ENCODE data around the gene SNX9. TPM values are rescaled to one million over a fixed set of nuclear protein-coding genes. Genes with fewer than 3 reads are reported as not detected.

The SNX9 gene
- 25.0 TPM for total RNA-seq
- long read RNA-seq, full-length matches to known transcripts: 75 of 99 reads
- long read RNA-seq, partial matches to known transcripts: 14 of 99 reads
- long read RNA-seq, other reads (novel, unspliced or antisense): 10 of 99 reads

DNA sequence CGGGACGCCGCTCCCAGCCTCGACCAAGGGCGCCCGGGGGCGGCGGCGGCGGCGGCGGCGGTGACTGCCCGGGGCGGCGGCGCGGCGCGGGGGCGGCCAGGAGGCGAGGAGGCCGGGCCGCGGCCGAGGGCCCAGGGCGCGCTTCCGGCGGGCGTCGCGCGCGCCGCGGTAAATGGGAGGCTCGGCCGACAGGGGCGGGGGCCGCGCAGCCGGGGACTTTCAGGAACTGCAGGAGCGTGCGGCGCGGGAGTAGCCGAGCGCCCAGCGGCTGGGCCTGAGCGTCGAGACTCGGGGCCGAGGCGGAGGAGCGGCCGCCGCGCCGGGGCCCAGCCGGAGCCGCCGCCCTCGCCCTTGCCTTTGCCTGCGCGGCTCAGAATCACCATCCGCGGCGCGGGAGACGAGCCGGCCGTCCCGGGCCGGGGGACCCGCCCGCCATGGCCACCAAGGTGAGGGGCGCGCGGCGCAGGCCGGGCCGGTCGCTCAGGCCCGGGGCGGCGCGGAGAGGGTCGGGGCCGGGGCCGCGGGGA, at the start of gene SNX9:
TSS of gene SNX9 (plus strand) at position 246 of the 527 bp plus-strand sequence. CDS start at position 435, 189 bp downstream.
- intact Hi-C loops (cut with DNase I): no loop called here

DNA sequence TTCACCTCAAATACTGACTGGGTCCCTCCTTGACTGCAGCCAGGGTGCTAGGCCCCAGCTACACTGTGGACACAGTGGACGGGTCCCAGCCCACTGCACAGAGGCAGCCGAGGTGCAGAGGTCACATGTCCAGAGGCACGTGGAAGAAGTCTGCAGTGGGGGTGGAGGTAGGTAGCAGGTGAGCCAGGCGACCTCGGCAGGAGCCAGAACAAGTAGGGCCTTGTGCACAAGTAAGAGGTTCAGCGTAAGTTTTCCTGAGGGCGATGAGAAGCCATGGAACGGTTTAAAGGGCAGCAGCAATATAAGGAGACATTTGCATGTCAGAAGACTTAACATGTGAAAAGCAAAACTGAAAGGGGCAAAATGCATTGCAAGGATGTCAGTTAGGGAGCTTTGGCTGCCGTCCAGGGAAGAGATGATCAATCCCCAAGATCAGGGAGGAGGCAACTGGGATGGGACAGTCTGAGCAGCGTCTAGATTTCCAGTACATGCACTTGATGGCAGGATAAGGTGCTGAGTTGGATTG, 49.7 kb upstream of the SNX9 start:
- ATAC-seq: no peak
- Histone ChIP-seq H3K27ac (no peak overlapping the region), H3K36me3 (no peaks in the 10 kb centered on the region), H3K27me3 (ENCODE audit: low read depth) (peaks cover 9% of the 10 kb centered on the region), H3K9me3 (no peaks in the 10 kb centered on the region), H3K4me1 (peaks cover 12% of the 10 kb centered on the region), H3K4me3 (no peak overlapping the region)
- TF ChIP-seq, protein P1, sequence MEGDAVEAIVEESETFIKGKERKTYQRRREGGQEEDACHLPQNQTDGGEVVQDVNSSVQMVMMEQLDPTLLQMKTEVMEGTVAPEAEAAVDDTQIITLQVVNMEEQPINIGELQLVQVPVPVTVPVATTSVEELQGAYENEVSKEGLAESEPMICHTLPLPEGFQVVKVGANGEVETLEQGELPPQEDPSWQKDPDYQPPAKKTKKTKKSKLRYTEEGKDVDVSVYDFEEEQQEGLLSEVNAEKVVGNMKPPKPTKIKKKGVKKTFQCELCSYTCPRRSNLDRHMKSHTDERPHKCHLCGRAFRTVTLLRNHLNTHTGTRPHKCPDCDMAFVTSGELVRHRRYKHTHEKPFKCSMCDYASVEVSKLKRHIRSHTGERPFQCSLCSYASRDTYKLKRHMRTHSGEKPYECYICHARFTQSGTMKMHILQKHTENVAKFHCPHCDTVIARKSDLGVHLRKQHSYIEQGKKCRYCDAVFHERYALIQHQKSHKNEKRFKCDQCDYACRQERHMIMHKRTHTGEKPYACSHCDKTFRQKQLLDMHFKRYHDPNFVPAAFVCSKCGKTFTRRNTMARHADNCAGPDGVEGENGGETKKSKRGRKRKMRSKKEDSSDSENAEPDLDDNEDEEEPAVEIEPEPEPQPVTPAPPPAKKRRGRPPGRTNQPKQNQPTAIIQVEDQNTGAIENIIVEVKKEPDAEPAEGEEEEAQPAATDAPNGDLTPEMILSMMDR (IDR thresholded peaks at IDR 0.05): no peak
- DNase-seq: no peak
- intact Hi-C loops (cut with DNase I): no loop called here

More for the DNA sequence above, at the start of gene SNX9:
- peak within 1 kb of the TSS; percentile 92 for H3K27ac ChIP-seq
- H3K9me3 ChIP-seq: no peaks in the 10 kb centered on the region
- TF ChIP-seq, protein P1 (IDR thresholded peaks at IDR 0.05): no peak
- H3K36me3 ChIP-seq: no peaks in the 10 kb centered on the region
- H3K27me3 ChIP-seq (ENCODE audit: low read depth): peaks cover 12% of the 10 kb centered on the region
- DNase-seq (peak; percentile 85), ATAC-seq (peak; percentile 91 to 95)
- peaks cover 24% of the 10 kb centered on the region for H3K4me1 ChIP-seq
- H3K4me3 ChIP-seq: peak within 1 kb of the TSS; percentile 75

DNA sequence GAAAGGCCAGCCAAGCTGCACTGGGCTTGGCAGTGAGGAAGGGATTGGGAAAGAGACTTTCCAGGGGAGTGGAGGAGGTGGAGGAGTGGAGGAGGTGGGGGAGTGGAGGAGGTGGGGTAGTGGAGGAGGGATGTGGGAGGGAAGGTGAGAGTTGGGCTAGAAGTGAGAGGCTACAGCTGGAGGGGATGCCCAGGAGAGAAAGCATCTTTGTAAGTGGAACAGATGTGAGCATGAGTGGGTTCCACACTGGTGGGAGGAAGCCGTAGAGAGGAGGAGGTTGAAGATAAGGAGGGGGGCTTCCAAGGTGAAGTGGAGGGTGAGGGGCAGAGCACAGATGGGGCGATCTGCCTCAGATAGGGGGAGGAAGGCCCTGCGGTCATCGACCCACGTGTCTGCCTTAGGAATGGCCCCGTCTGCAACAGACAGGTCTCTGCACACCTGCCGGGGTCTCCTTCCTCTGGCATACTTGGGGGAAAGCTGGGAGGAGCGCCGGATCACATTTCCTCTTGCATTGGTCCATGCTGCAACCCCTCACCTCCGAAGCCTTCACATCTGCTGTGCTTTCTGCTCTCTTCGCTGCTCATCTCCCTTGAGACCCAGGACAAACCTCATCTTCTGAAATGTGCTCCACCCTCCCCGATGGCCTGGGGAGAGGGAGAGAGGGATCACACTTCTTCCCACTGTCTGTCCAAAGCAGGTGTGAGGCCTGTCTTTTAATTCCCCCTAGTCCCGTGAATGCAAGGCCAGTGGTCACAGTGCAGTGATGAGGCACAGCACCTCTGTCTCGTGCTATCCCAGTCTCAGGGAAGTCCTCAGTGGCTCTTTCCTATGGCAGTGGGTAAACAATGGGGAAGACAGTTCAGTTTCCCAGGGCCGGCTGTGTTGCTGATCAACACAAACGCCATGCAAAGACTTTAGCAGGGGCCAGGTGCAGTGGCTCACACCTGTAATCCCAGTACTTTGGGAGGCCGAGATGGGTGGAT, 48.6 kb upstream of the SNX9 start:
- intact Hi-C loops (cut with DNase I): no loop called here
- Histone ChIP-seq H3K9me3 (no peaks in the 10 kb centered on the region), H3K4me1 (peaks cover 6% of the 10 kb centered on the region), H3K27me3 (ENCODE audit: low read depth) (peaks cover 9% of the 10 kb centered on the region), H3K4me3 (no peak overlapping the region), H3K27ac (no peak overlapping the region), H3K36me3 (no peaks in the 10 kb centered on the region)
- DNase-seq (no peak), ATAC-seq (peak; percentile 51 to 86)
- TF ChIP-seq, protein P1 (IDR thresholded peaks at IDR 0.05): no peak

DNA sequence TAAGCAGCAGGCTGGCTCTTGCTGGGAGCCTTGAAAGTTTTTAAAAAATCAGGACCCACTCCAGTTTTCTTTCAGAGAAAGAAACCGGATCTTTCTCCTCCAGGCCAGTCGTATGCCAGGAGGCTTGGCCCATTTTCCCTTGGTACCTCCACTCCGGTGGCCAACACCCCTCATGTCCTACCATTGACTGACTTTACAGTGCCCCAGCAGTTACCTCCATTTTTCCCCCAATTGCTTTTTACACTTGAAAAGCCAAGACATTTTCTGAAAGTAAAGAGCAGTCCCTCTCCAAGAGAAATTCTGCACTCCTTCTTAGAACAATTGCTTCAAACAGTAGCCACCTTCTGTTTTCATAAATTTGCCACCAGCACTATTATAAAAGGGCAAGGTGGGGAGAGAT, 47.7 kb upstream of the SNX9 start:
- no peak for DNase-seq
- Histone ChIP-seq H3K27ac (no peak overlapping the region), H3K9me3 (no peaks in the 10 kb centered on the region), H3K4me1 (no peaks in the 10 kb centered on the region), H3K27me3 (ENCODE audit: low read depth) (peaks cover 6% of the 10 kb centered on the region), H3K36me3 (no peaks in the 10 kb centered on the region), H3K4me3 (no peak overlapping the region)
- no peak for ATAC-seq
- intact Hi-C loops (cut with DNase I): no loop called here
- TF ChIP-seq, protein P1 (IDR thresholded peaks at IDR 0.05): no peak

DNA sequence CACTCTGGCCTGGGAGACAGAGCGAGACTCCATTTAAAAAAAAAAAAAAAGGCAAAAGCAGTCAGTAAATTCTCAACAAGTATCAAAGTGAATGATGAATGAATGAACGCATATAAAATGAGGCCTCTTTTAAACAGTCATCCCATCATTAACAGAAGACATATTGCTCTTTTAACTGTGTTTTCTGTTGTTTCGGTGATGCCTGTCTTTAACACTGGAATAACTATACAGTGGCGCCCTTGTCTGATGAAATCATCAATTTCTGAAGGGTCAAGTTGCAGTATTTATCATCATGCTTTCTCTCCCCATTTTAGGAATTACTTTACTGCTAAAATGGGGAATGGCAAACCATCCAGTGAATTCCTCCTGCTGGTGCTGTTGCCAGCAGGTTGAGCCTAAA, 45.7 kb upstream of the SNX9 start:
- intact Hi-C loops (cut with DNase I): no loop called here
- ATAC-seq: no peak
- TF ChIP-seq, protein P1 (IDR thresholded peaks at IDR 0.05): no peak

More for the DNA sequence above, 45.7 kb upstream of the SNX9 start:
- no peak overlapping the region for H3K4me3 ChIP-seq
- H3K4me1 ChIP-seq: no peaks in the 10 kb centered on the region
- peaks cover 6% of the 10 kb centered on the region for H3K27me3 ChIP-seq (ENCODE audit: low read depth)
- no peak for DNase-seq
- no peaks in the 10 kb centered on the region for H3K36me3 ChIP-seq
- H3K9me3 ChIP-seq: no peaks in the 10 kb centered on the region
- no peak overlapping the region for H3K27ac ChIP-seq
